HepG2 (cell line): ENCODE measurements around the gene APBB1.

ENCODE experiments used
- CEBPG ChIP-seq: IDR thresholded peaks from 2 replicates; pipeline ENCODE4 v1.6.1; 2016
- CENPT ChIP-seq: sonication (generic); formaldehyde crosslinking; IDR thresholded peaks from 2 replicates; pipeline ENCODE4 v1.8.0; 2022; ENCODE audit warnings: low read depth, mild to moderate bottlenecking, moderate library complexity, missing genetic modification reagents
- CTCF ChIP-seq: sonication (generic); formaldehyde crosslinking; IDR thresholded peaks from 2 replicates; pipeline ENCODE4 v1.5.0; 2020; ENCODE audit warnings: mild to moderate bottlenecking, missing genetic modification reagents, moderate library complexity
- ELK4 ChIP-seq: sonication (generic); formaldehyde crosslinking; IDR thresholded peaks from 2 replicates; pipeline ENCODE4 v1.9.0; 2021; ENCODE audit warnings: missing genetic modification reagents, borderline replicate concordance
- HOXA7 ChIP-seq: sonication (generic); formaldehyde crosslinking; IDR thresholded peaks from 2 replicates; pipeline ENCODE4 v1.8.1; 2022; ENCODE audit warnings: mild to moderate bottlenecking, missing genetic modification reagents, moderate library complexity
- JUND ChIP-seq: sonication (generic); formaldehyde crosslinking; IDR thresholded peaks from 2 replicates; pipeline ENCODE4 v1.8.0; 2022; ENCODE audit warnings: mild to moderate bottlenecking, missing genetic modification reagents
- KDM1A ChIP-seq: IDR thresholded peaks from 2 replicates; pipeline ENCODE4 v1.6.1; 2016; ENCODE audit warnings: missing compliant biosample characterization
- LBX2 ChIP-seq: sonication (generic); formaldehyde crosslinking; IDR thresholded peaks from 2 replicates; pipeline ENCODE4 v1.5.0; 2020; ENCODE audit warnings: missing genetic modification reagents, mild to moderate bottlenecking, borderline replicate concordance
- TARDBP ChIP-seq: sonication (generic); formaldehyde crosslinking; IDR thresholded peaks from 2 replicates; pipeline ENCODE4 v1.8.0; 2022; ENCODE audit warnings: mild to moderate bottlenecking, missing genetic modification reagents
- THAP7 ChIP-seq: sonication (generic); formaldehyde crosslinking; IDR thresholded peaks from 2 replicates; pipeline ENCODE4 v1.8.1; 2023; ENCODE audit warnings: mild to moderate bottlenecking, missing genetic modification reagents
- ZNF121 ChIP-seq: sonication (generic); formaldehyde crosslinking; IDR thresholded peaks from 2 replicates; pipeline ENCODE4 v1.5.0; 2020; ENCODE audit warnings: mild to moderate bottlenecking, missing genetic modification reagents
- ZNF138 ChIP-seq: sonication (generic); formaldehyde crosslinking; IDR thresholded peaks from 2 replicates; pipeline ENCODE4 v1.5.0; 2020; ENCODE audit warnings: mild to moderate bottlenecking, low read depth, missing genetic modification reagents
- ZNF33A ChIP-seq: sonication (generic); formaldehyde crosslinking; IDR thresholded peaks from 2 replicates; pipeline ENCODE4 v1.5.1; 2020; ENCODE audit warnings: missing genetic modification reagents, mild to moderate bottlenecking, moderate library complexity, borderline replicate concordance
- ZNF788 ChIP-seq: sonication (generic); formaldehyde crosslinking; IDR thresholded peaks from 2 replicates; pipeline ENCODE4 v1.5.0; 2020; ENCODE audit warnings: mild to moderate bottlenecking, missing genetic modification reagents, borderline replicate concordance

- TF ChIP-seq LBX2 (CRISPR knock-in tag) (no peak), CTCF (CRISPR knock-in tag) (peak; percentile 95), ZNF788 (CRISPR knock-in tag) (no peak), CENPT (CRISPR knock-in tag) (no peak), CEBPG (CRISPR knock-in tag) (no peak), ZNF138 (CRISPR knock-in tag) (no peak), ZNF33A (CRISPR knock-in tag) (no peak), THAP7 (no peak), ELK4 (CRISPR knock-in tag) (no peak), ZNF121 (CRISPR knock-in tag) (no peak), KDM1A (CRISPR knock-in tag) (no peak), TARDBP (no peak), HOXA7 (no peak), JUND (CRISPR knock-in tag) (no peak)
Observed at GRCh38 chr11:6362873-6363678, 55.8 kb downstream of the APBB1 start.
